MG63 (cell line): ENCODE measurements around the gene FCRL2. TPM values are rescaled to one million over a fixed set of nuclear protein-coding genes. Genes with fewer than 3 reads are reported as not detected.
A peak's percentile ranks its signal among the peaks of the same experiment; 100 is the strongest.

Source experiments
- DNase-seq: peaks from one replicate; pipeline ENCODE4 v3.0.0-alpha.2; 2020
- H3K27me3 ChIP-seq: fragments of 250-450 bp; sonication (Bioruptor Pico); 2 replicates; pipeline ENCODE4 v1.5.1; 2020; ENCODE audit warnings: mild to moderate bottlenecking, moderate library complexity
- H3K36me3 ChIP-seq: fragments of 250-450 bp; sonication (Bioruptor Pico); 2 replicates; pipeline ENCODE4 v1.5.1; 2020; ENCODE audit warnings: mild to moderate bottlenecking, moderate library complexity
- H3K4me3 ChIP-seq: fragments of 250-450 bp; sonication (Bioruptor Pico); 2 replicates; pipeline ENCODE4 v1.5.1; 2020; ENCODE audit warnings: mild to moderate bottlenecking, moderate library complexity
- H3K9me3 ChIP-seq: fragments of 250-450 bp; sonication (Bioruptor Pico); 2 replicates; pipeline ENCODE4 v1.5.1; 2020; ENCODE audit warnings: mild to moderate bottlenecking, moderate library complexity
- total RNA-seq: library from RNA; depleted of rRNA; stranded (reverse); fragments of >200 nt; shearing (Covaris generic); gene quantifications from 2 replicates; pipeline ENCODE4 v1.2.3, GENCODE V29; 2014; ENCODE audit warnings: low replicate concordance; rRNA removed

FCRL2 gene, protein sequence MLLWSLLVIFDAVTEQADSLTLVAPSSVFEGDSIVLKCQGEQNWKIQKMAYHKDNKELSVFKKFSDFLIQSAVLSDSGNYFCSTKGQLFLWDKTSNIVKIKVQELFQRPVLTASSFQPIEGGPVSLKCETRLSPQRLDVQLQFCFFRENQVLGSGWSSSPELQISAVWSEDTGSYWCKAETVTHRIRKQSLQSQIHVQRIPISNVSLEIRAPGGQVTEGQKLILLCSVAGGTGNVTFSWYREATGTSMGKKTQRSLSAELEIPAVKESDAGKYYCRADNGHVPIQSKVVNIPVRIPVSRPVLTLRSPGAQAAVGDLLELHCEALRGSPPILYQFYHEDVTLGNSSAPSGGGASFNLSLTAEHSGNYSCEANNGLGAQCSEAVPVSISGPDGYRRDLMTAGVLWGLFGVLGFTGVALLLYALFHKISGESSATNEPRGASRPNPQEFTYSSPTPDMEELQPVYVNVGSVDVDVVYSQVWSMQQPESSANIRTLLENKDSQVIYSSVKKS
- not detected in 2 replicates for total RNA-seq

DNA sequence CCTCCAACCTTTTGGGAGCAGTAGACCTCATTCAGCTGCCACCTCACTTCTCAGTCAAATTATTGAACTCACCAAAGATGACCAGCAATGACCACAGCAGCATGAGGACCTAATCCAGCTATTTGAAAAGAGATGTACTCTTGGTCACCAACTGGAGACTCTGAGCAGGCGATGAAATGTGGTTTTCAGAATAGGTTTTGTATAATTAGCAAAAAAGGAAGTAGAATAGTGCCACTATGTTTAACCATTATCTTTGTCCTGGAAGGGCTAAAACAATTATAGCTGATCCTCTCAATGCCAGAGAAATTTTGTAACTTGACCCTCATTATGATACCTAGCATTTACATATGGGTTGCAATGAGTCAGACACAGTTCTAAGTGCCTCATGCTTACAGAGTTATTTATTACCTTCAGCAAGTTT is at the start of gene FCRL2:
FCRL2 (minus strand) TSS at position 162 of the 421 bp plus-strand sequence; CDS start at position 103, 59 bp downstream.
- Histone ChIP-seq H3K36me3 (no peaks in the 10 kb centered on the region), H3K9me3 (no peaks in the 10 kb centered on the region), H3K27me3 (no peaks in the 10 kb centered on the region), H3K4me3 (no peak within 1 kb of the TSS)
- no peak for DNase-seq

DNA sequence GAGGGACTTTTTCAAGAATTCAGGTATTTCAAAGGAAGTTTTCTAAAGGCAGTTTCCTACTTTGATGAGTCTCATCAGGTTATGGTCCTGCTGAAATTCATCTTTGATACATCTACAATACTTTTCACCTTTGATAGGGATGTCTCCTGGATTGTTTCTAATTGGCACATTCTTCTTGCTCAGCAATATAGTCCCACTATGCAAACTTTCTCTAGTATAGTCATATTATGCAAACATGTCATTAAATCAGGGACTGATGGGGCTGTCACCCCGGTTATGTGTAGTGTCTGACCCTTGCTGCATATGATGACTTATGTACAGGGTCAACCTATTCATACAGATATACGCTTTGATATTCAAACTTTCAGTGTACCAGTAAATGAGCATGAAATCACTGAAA is 43.4 kb upstream of the FCRL2 start:
- no peak overlapping the region for H3K4me3 ChIP-seq
- H3K36me3 ChIP-seq, result no peaks in the 10 kb centered on the region

DNA sequence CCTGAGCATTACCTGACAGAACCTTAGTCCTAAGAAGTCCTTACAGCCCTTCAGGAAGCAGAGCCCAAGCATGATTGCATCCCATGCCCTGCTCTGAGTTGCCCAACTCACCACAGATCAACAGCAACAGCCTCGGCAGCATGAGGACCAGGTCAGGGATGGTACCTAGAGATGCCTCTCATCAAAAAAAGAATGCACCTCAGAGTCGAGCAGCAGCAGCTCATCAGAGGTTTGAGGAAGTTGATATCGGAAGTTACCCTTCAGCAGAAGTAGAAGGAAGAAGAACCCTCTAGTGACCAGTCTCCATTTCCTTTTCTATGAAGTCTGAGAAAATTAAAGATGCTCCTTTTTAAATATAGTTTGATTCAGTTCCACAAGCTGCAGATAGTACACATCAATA is 43.0 kb upstream of the FCRL2 start, which contains the start of gene FCRL1:
FCRL1 (minus strand) TSS at position 225 of the 400 bp plus-strand sequence; CDS start at position 142, 83 bp downstream.
- no peak for DNase-seq
- Histone ChIP-seq H3K9me3 (no peaks in the 10 kb centered on the region), H3K36me3 (no peaks in the 10 kb centered on the region), H3K27me3 (no peaks in the 10 kb centered on the region; the same call in 1 of the 2 replicates), H3K4me3 (no peak within 1 kb of the TSS)

More for the DNA sequence above, 43.4 kb upstream of the FCRL2 start:
- Histone ChIP-seq H3K27me3 (no peaks in the 10 kb centered on the region; the same call in 1 of the 2 replicates), H3K9me3 (no peaks in the 10 kb centered on the region)
- DNase-seq, result no peak

DNA sequence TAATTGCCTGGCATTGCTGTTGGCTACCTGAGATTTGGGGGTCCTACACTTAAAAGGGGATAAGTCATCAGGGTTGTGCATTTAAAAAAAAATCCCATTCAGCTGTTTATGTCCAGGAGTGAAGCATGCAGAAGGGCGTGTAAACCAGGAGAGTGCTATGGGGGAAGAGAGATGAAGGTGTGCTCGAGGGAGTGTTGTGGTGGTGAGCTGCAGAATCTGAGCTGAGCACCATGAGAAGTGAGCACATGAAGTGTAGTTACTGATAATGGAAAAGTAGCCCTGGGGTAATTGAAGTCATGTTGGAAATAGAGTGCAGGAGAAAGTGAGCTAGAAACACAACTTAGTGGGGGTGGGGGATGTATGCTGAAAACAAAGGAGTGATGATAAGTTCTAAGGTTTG is 42.3 kb upstream of the FCRL2 start:
- Histone ChIP-seq H3K27me3 (no peaks in the 10 kb centered on the region; the same call in 1 of the 2 replicates), H3K36me3 (no peaks in the 10 kb centered on the region), H3K4me3 (no peak overlapping the region), H3K9me3 (no peaks in the 10 kb centered on the region; the same call in 1 of the 2 replicates)
- no peak for DNase-seq

DNA sequence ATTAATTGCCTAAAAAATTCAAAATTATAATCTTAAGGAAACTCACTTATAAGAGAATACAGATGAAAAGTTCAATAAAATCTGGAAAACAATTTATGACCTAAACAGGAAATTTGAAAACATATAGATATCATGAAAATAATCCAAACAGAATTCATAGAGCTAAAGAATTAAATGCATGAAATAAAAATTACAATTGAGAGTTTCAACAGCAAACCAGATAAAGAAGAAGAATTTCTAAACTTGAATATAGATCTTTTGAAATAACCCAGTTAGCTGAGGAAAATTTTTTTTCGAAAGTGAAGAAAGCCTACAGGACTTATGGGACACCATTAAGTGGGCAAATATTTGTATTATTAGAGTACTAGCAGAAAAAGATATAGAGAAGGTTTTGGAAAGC is 36.3 kb upstream of the FCRL2 start:
- Histone ChIP-seq H3K27me3 (no peaks in the 10 kb centered on the region), H3K9me3 (peaks cover 2% of the 10 kb centered on the region), H3K4me3 (no peak overlapping the region), H3K36me3 (no peaks in the 10 kb centered on the region)
- no peak for DNase-seq

DNA sequence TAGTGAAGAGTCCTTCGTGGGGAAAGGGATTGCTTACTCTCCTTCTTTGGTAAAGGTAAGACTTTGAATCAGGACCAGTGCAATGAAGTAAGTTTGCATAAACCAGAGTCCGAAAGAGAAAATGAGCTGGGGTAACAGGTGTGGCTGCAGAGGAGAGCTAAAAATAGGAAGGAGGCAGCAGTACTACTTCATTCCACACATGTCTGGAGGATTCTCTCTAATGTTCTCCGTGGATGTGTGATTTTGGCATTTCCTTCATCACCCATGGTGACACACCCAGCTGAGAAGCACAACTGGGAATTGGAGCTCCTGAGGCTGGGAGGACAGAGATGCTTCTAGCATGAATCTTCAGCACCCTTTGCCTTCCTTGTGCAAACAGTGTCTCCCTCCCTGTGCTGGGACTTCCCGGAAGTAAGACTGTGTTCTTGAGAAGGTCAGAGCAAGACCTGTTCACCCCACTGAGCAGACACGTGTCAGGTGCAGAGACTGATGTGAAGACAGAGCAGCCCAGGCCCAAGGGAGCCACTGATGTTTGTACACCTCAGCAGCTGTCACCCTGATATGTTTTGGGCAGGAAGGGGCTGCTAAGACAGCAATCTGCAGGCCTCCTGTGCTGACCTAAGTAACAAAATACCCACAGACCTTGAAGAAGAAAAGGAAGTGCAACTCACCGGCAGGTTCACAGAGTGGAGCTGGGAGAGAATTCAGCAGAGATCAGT is 29.7 kb upstream of the FCRL2 start:
- no peak for DNase-seq
- Histone ChIP-seq H3K36me3 (no peaks in the 10 kb centered on the region), H3K4me3 (no peak overlapping the region), H3K9me3 (no peaks in the 10 kb centered on the region), H3K27me3 (peaks cover 8% of the 10 kb centered on the region)

DNA sequence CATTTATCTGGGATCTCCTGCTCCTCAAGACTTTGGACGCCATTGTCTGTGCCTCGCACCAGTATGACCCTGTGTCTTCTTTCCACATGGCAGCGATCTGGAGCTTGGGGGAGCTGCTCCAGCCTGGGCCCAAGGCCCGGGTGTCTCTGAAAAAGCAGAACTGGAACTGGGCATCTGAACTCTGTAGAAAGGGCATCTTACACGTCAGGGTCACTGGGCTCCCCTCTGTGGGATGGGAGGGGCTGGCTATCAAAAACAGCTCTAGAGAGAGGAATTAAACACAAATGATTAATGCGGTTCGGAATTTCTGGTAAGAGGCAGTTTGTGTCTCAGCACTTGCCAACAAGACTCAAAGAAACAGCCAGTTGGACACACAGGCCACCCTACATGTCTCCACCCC is 26.9 kb upstream of the FCRL2 start:
- Histone ChIP-seq H3K36me3 (no peaks in the 10 kb centered on the region), H3K9me3 (no peaks in the 10 kb centered on the region), H3K27me3 (peaks cover 8% of the 10 kb centered on the region), H3K4me3 (no peak overlapping the region)
- no peak for DNase-seq

DNA sequence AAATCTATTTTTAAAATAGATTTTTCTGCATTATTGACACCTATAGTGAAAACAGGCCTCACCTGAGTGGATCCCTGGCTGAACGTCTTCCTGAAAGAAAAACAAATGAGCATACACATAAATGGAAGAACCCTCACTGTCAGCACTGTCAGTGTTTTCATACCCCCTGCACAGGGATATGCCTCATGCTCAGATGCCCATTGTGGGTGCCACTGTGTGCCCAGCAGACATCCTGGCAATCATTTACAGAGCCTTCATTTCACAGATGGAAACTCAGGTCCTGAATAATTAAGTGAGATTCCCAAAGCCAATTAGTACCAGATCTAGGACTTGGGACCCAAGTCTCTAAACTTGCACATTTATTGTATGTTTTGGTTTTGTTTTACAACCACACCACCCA is 23.1 kb upstream of the FCRL2 start:
- H3K4me3 ChIP-seq, result no peak overlapping the region
- H3K36me3 ChIP-seq, result no peaks in the 10 kb centered on the region
- H3K9me3 ChIP-seq, result no peaks in the 10 kb centered on the region
- peaks cover 4% of the 10 kb centered on the region for H3K27me3 ChIP-seq
- DNase-seq, result no peak

DNA sequence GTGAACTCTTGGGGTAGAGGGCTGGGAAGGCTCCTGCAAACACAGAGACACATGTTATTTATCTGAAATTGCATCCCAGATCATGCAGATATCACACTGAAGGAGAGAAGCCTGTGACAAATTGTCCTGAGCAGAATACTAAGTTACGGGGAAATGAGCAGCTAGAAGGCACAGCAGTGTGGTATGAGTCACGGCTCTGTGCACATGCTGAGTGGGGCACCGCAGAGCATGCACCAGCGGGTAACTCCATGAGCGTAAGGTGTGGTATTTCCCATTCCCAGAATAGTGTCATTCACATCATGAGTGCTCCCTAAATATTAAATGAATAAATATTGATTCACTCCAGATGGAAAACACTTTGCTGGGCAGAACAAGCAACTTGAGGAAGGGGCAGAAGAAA is 21.3 kb upstream of the FCRL2 start:
- Histone ChIP-seq H3K36me3 (no peaks in the 10 kb centered on the region), H3K4me3 (no peak overlapping the region), H3K27me3 (peaks cover 4% of the 10 kb centered on the region), H3K9me3 (no peaks in the 10 kb centered on the region)
- peak; percentile 23 for DNase-seq

DNA sequence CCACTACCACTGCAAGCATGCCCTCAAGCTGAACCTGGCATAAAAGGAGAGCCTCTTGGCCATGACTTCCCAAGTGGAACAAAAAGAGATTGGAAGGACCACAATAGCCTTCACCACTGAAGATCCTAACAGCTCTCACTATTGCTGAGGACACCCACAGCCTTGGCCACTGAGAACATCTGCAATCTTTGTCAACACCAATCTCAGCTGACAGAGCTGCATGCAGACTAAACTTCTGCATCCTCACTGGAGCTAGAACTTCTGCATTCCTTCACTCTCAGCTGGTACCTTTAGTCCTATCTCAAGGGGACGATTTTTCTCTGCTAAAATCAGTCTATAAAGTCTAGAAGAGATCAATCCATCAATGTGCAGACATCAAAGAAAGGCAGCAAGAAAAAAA is 8.3 kb upstream of the FCRL2 start:
- Histone ChIP-seq H3K27me3 (no peaks in the 10 kb centered on the region), H3K4me3 (no peak overlapping the region), H3K36me3 (no peaks in the 10 kb centered on the region), H3K9me3 (no peaks in the 10 kb centered on the region)
- DNase-seq, result no peak

DNA sequence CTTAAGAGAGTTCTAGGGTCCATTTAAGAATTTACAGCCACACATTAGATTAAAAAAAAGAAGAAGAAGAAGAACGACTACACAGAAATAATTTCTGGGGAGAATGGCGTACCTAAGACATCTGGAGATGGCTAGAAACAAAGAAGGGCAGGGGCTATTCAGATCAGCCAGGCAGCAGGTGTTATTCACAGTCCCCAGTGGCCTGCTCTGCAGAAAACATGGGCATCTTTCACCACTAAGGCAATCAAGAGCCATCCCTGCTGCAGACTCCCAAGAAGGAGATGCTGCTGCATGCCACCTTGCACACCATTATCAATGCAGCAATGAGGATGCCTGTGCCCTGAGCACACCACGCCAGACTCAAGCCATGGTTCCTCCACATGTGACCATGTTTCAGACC is 7.9 kb upstream of the FCRL2 start:
- no peak for DNase-seq
- Histone ChIP-seq H3K4me3 (no peak overlapping the region), H3K36me3 (no peaks in the 10 kb centered on the region), H3K27me3 (no peaks in the 10 kb centered on the region), H3K9me3 (no peaks in the 10 kb centered on the region)

DNA sequence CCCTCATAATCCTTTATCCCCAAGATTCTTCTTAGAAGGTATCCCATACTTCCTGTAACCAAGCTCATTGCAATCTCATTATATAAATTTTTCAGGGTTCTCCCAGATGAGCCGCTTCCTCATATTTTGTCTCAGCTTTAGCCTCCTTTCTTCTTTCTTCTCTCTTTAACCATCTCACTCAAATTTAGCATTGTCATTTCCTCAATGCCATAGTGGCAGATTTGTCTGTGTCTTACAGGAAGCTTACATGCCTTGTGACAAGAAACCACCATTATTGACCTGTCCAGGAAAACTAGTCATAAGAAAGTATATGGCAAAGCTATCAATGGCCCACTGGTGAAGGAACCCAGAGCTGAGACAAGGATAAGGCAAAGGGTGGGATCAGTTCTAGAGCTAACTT is 6.0 kb upstream of the FCRL2 start:
- Histone ChIP-seq H3K36me3 (no peaks in the 10 kb centered on the region), H3K4me3 (no peak overlapping the region), H3K9me3 (no peaks in the 10 kb centered on the region), H3K27me3 (no peaks in the 10 kb centered on the region)
- DNase-seq, result no peak

GRCh38 chr1:157781048-157781447 is 4.1 kb upstream of the FCRL2 start:
- Histone ChIP-seq H3K9me3 (no peaks in the 10 kb centered on the region), H3K27me3 (no peaks in the 10 kb centered on the region), H3K4me3 (no peak overlapping the region), H3K36me3 (no peaks in the 10 kb centered on the region)
- no peak for DNase-seq

- Histone ChIP-seq H3K4me3 (no peak overlapping the region), H3K36me3 (no peaks in the 10 kb centered on the region), H3K27me3 (no peaks in the 10 kb centered on the region), H3K9me3 (no peaks in the 10 kb centered on the region)
- DNase-seq, result no peak
Measured at GRCh38 chr1:157775101-157775870, 1.6 kb downstream of the FCRL2 start.

DNA sequence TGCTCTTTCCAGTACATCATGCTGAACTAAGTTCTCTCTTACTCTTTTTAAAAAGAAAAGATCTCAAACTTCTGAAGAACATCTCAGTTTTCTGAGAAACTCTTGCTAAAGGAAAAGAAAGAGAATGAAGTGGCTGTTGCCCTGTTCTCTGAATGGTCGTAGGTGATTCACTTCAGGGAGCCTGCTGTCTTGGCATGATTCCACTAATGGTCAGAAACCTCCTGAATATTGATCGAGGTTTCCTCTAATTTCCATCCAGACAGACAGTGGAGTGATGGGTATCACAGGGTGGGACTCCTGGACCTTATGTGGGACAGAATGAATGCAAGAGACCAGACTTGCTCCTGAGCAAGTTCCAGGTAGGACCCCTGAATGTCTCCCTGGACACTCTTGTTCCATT is 2.5 kb downstream of the FCRL2 start:
- Histone ChIP-seq H3K27me3 (no peaks in the 10 kb centered on the region), H3K36me3 (no peaks in the 10 kb centered on the region), H3K4me3 (no peak overlapping the region), H3K9me3 (no peaks in the 10 kb centered on the region)
- DNase-seq, result no peak

GRCh38 chr1:157773493-157774350 is 3.2 kb downstream of the FCRL2 start:
- H3K9me3 ChIP-seq, result no peaks in the 10 kb centered on the region
- peaks cover 3% of the 10 kb centered on the region; the same call in 1 of the 2 replicates for H3K27me3 ChIP-seq
- H3K36me3 ChIP-seq, result no peaks in the 10 kb centered on the region
- no peak overlapping the region for H3K4me3 ChIP-seq
- no peak for DNase-seq
